GM13976 (cell line): ENCODE data around the gene GIMAP8.
"Not testable (repeated sequence)": the region's sequence is repeated elsewhere in the genome, so short reads cannot be mapped to it uniquely, and the experiment has no call there.

Experiments used
- DNase-seq: peaks from one replicate; pipeline ENCODE4 v3.0.0; 2012; ENCODE audit warnings: low spot score
- CTCF ChIP-seq: IDR thresholded peaks from 2 replicates; pipeline ENCODE4 v1.5.1; 2012; ENCODE audit warnings: borderline replicate concordance, mild to moderate bottlenecking; ENCODE audit not compliant: insufficient read depth; ENCODE audit errors: extremely low read depth, missing control alignments, control extremely low read depth
- in situ Hi-C: fragments of 300-500 bp; cut with MboI; formaldehyde crosslinking; loops from one replicate; pipeline ENCODE4 v1.12.0; 2022; ENCODE audit warnings: low sequenced_read_pairs, mixed read lengths, inconsistent platforms; ENCODE audit not compliant: unreplicated experiment

Gene GIMAP8

GRCh38 chr7:150453892-150454291 lies 3.5 kb downstream of the GIMAP8 start:
- DNase-seq, result no peak
- TF ChIP-seq CTCF, result no peak
- in situ Hi-C loops, result no loop called here

GRCh38 chr7:150457064-150457463 lies 6.6 kb downstream of the GIMAP8 start:
- DNase-seq, in situ Hi-C loops: not testable (repeated sequence)

- no peak for DNase-seq
- in situ Hi-C loops, result no loop called here
- TF ChIP-seq CTCF, result no peak
These were observed 7.8 kb downstream of the GIMAP8 start for GRCh38 chr7:150458235-150458634.

- DNase-seq, result no peak
- in situ Hi-C loops, result no loop called here
- TF ChIP-seq CTCF, result no peak
These were observed 8.3 kb downstream of the GIMAP8 start for GRCh38 chr7:150458756-150459155.

GRCh38 chr7:150461520-150461919 lies 11.1 kb downstream of the GIMAP8 start:
- no peak for TF ChIP-seq CTCF
- in situ Hi-C loops, result no loop called here
- no peak for DNase-seq

GRCh38 chr7:150462413-150462812 lies 12.0 kb downstream of the GIMAP8 start:
- in situ Hi-C loops, result no loop called here
- TF ChIP-seq CTCF, result no peak

GRCh38 chr7:150463461-150463860 lies 13.0 kb downstream of the GIMAP8 start:
- in situ Hi-C loops, result no loop called here
- TF ChIP-seq CTCF, result no peak
- DNase-seq, result no peak

More at GRCh38 chr7:150462413-150462812, 12.0 kb downstream of the GIMAP8 start:
- no peak for DNase-seq
